Measurements from ENCODE around the gene DRICH1.

DNA sequence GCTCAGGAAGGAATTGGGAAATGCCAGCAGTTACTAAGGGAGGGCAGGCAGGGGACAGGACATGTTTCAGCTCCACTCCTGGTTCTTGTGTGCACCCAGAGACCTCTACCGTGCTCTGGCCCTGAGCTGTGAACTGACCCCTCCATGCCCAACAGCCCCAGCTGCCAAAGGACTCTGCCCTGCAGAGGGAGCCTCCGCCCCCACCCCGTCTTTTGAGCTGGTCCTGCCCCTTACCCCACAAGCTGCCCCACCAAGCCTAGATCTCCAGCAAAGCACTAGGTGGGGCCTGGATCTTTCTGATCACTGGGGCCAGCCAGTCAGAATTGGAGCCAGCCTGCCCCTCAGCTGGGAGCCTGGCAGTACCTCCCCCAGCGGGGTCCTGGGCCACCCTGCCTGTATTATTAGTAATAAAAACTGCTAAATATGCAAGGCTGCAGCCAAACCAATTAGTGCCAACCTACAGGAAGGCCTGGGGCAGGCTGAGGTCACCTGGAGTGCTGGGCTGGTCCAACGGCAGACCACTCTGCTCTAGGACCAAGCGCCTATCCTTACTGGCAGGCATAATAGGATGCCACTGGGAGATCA, 23.9 kb upstream of the DRICH1 start:
- TF ChIP-seq POLR2AphosphoS5 (IDR thresholded peaks at IDR 0.05) (no peak), CTCF (IDR thresholded peaks at IDR 0.05) (no peak)

All from gastroesophageal sphincter (tissue), 3 donors.